ENCODE data around the gene JPH2. TPM values are rescaled to one million over a fixed set of nuclear protein-coding genes. Genes with fewer than 3 reads are reported as not detected.

JPH2 gene
- total RNA-seq, 1 donor from 2014 or later: 35.2 TPM

Other genes with a start within 250 kb of the JPH2 start
- 24.4 TPM for gene OSER1, start 23.6 kb upstream of the JPH2 start, total RNA-seq
- not detected for gene GDAP1L1, start 60.1 kb upstream of the JPH2 start, total RNA-seq
- 7.8 TPM for gene FITM2, start 124.0 kb upstream of the JPH2 start, total RNA-seq
- not detected for gene R3HDML, start 149.9 kb upstream of the JPH2 start, total RNA-seq
- gene HNF4A, start 168.5 kb upstream of the JPH2 start, total RNA-seq: not detected

Data from ureter (tissue), 1 donor.